Measurements from ENCODE around the gene NIP7.
"Not testable (repeated sequence)": the region's sequence is repeated elsewhere in the genome, so short reads cannot be mapped to it uniquely, and the experiment has no call there.

NIP7 gene

GRCh38 chr16:69344171-69344570 lies 4.6 kb downstream of the NIP7 start:
- TF ChIP-seq POLR2A (IDR thresholded peaks at IDR 0.05; ENCODE audit: low read depth, low read length) = no peak
- DNase-seq (ENCODE audit: insufficient read length, low spot score) (no peak), FAIRE-seq (no peak)

DNA sequence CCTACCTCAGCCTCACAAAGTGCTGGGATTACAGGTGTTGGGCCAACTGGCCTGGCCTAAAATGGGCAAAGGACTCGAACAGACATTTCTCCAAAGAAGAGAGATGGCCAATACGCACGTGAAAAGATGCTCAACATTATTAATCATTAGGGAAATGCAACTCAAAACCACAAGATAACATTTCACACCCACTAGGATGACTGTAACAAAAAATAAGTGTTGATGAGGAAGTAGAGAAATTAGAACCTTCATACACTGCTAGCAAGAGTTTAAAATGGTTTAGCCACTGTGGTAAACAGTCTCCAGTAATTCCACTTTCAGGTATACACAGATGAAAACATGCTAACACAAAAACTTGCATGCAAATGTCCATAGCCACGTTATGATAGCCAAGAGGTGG lies 6.4 kb downstream of the NIP7 start:
- no peak for FAIRE-seq
- no peak for DNase-seq (ENCODE audit: insufficient read length, low spot score)
- no peak for TF ChIP-seq POLR2A (IDR thresholded peaks at IDR 0.05; ENCODE audit: low read depth, low read length)

GRCh38 chr16:69346683-69347082 lies 7.1 kb downstream of the NIP7 start:
- no peak for TF ChIP-seq POLR2A (IDR thresholded peaks at IDR 0.05; ENCODE audit: low read depth, low read length)
- no peak for FAIRE-seq

DNA sequence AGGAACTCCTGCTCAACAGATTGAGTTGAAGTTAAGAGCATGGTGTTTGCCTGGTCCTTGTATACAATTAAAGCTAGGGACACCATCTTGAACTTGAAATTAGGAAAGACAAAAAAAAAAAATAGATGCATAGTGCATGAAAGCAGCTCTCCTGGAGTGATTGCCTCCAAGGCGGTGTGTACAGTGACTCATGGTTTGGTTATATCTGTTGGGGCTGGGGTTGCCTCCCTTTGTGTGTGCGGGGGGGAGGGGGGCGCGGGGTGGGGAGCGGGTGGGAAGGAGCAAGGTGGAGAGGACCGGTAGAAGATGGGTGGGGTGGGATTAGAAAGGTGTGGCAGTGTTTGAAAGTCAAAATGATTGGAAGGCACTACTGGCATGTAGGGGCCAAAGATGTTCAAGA lies 8.7 kb downstream of the NIP7 start:
- TF ChIP-seq POLR2A (IDR thresholded peaks at IDR 0.05; ENCODE audit: low read depth, low read length) = no peak
- FAIRE-seq (no peak), DNase-seq (ENCODE audit: insufficient read length, low spot score) (no peak)

More at GRCh38 chr16:69346683-69347082, 7.1 kb downstream of the NIP7 start:
- DNase-seq (ENCODE audit: insufficient read length, low spot score) = no peak

GRCh38 chr16:69349536-69349935 lies 10.0 kb downstream of the NIP7 start:
- no peak for TF ChIP-seq POLR2A (IDR thresholded peaks at IDR 0.05; ENCODE audit: low read depth, low read length)
- FAIRE-seq (no peak), DNase-seq (ENCODE audit: insufficient read length, low spot score) (no peak)

DNA sequence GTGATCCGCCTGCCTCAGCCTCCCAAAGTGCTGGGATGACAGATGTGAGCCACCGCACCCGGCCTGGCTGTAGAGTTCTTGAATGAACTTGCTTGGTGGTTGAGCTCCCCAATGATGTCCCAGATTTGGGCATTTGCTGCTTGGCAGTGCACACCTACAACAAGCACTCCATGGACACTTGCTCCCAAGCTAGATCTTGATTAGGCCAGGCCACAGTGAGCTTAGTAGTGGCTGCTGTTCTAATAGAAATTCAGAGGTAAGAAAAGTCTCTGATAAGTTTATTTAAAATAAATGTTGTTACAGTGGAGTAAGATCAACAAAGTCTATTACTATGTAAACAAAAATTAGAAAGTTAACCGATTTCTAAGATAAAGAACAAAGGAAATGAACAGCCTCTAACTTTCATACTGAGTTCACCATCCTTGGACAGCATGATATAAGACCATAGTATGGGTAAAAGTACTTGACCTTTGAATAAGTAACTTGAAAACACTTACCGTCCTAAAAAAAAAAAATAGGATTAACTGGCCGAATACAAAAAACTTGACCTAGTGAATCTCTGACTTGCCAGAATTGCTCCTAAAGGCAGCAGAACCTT lies 11.1 kb downstream of the NIP7 start:
- FAIRE-seq = no peak
- no peak for TF ChIP-seq POLR2A (IDR thresholded peaks at IDR 0.05; ENCODE audit: low read depth, low read length)

DNA sequence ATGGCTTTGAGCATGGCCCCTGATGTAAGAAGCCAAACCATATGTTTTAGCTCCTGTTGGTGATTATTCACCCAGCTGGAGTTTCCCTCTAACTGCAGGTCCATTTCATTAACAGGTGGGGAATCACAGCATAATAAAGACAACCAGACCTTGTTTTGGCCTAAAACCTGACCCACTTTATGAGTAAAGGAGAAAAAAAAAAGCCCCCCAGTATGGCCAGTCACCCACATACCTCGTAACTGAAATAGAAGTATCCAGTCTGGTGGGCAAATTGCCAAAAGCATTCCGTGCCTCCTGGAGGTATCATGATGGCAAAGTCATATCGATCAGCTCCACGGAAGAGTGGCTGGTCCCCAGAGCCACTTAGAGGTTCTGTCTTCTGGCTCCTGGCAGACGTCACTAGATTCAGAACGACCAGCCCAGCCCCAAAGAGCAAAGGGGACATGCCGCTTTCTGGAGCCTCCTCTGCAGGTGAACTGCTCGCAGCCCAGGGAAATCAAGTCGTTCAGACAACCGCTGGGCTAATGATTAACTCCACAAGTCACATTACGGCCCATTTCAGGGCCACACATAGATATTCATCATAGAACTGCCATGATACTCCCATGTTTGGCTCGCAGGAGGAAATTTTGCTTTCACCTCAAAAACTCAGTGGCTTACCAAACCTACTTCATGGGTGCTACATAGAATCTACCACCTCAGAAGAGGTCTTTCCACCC lies 11.9 kb downstream of the NIP7 start, which contains the start of gene TMED6:
TSS of gene TMED6 (minus strand) at position 478 of the 719 bp plus-strand sequence. CDS start at position 445, 33 bp downstream.
- FAIRE-seq = no peak

More for the DNA sequence above, 11.1 kb downstream of the NIP7 start:
- no peak for DNase-seq (ENCODE audit: insufficient read length, low spot score)

DNA sequence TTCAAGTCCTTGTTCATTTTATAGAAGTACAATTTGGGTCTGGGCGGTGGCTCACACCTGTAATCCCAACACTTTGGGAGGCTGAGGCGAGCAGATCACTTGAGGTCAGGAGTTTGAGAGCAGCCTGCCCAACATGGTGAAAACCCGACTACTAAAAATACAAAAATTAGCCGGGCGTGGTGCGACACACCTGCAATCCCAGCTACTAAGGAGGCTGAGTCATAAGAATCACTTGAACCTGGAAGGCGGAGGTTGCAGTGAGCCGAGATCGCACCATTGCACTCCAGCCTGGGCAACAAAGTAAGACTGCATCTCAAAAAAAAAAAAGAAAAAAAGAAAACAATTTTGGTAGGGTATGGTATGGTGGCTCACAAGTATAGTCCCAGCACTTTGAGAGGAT lies 20.5 kb downstream of the NIP7 start:
- not testable (repeated sequence) for DNase-seq (ENCODE audit: insufficient read length, low spot score); FAIRE-seq

More for the DNA sequence above, 11.9 kb downstream of the NIP7 start, which contains the start of gene TMED6:
- no peak for TF ChIP-seq POLR2A (IDR thresholded peaks at IDR 0.05; ENCODE audit: low read depth, low read length)
- DNase-seq (ENCODE audit: insufficient read length, low spot score) = no peak

DNA sequence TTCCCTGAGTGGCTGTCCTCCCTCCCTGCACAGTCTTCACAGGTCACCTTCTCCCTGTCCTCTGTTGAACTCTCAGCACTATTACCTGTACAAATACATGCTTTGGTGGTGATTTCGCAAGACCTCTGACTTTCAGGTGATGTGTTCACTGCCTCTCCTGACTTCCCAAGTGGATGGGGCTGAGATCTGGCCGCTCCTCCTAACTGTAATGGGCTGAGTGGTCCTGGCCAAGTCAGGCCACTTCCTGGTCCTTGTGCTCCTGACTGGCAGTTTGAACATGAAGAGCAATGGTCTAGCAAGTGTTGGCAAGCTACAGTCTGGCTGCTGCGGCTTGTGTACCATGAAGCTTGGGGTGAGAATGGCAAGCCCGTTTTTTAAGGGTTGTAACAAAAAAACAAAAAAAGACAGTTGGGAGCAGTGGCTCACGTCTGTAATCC lies 23.7 kb downstream of the NIP7 start:
- DNase-seq (ENCODE audit: insufficient read length, low spot score) (no peak), FAIRE-seq (no peak)
- no peak for TF ChIP-seq POLR2A (IDR thresholded peaks at IDR 0.05; ENCODE audit: low read depth, low read length)

GRCh38 chr16:69364088-69364487 lies 24.5 kb downstream of the NIP7 start:
- no peak for FAIRE-seq
- DNase-seq (ENCODE audit: insufficient read length, low spot score) = no peak
- no peak for TF ChIP-seq POLR2A (IDR thresholded peaks at IDR 0.05; ENCODE audit: low read depth, low read length)

DNA sequence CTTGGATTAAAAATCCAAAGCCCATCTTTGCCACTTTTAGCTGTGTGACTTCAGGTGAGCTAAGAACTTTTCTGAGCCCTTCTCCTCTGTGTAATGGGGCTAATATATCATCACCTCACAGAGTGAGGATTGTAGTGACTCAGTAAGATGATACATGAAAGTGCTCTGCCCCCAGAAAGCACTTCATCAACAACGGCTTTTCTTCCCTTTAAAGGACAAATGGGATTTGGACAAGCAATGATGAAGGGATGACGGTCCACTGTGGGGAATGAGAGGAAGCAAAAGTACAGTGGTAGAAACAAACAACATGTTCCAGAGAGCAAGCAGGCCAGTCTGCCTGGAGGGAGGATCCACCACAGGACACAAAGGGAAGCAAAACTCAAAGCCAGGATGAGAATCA lies 26.3 kb downstream of the NIP7 start:
- FAIRE-seq = no peak
- TF ChIP-seq POLR2A (IDR thresholded peaks at IDR 0.05; ENCODE audit: low read depth, low read length) = no peak
- DNase-seq (ENCODE audit: insufficient read length, low spot score) = no peak

GRCh38 chr16:69366431-69366830 lies 26.9 kb downstream of the NIP7 start:
- FAIRE-seq (no peak), DNase-seq (ENCODE audit: insufficient read length, low spot score) (no peak)
- no peak for TF ChIP-seq POLR2A (IDR thresholded peaks at IDR 0.05; ENCODE audit: low read depth, low read length)

DNA sequence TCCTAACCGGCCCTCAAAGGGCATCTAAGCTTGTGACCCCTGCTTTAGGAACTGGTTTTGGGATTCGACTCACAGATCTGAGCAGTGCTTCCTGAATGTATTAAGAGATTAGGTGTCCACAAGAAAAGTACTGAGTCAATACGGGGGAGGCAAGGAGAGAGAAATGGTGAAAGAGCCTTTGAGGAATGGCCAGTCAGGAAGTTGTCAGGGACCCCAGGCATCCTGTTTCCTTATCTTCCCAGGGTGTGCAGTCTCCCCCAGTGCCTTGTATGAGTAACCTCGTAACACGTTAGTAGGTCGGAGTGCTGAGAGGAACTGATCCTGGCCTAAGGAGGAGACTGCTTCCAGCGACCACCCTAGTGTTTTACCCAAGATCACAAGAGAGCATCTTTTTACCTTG lies 28.4 kb downstream of the NIP7 start:
- FAIRE-seq (no peak), DNase-seq (ENCODE audit: insufficient read length, low spot score) (no peak)
- TF ChIP-seq POLR2A (IDR thresholded peaks at IDR 0.05; ENCODE audit: low read depth, low read length) = no peak

DNA sequence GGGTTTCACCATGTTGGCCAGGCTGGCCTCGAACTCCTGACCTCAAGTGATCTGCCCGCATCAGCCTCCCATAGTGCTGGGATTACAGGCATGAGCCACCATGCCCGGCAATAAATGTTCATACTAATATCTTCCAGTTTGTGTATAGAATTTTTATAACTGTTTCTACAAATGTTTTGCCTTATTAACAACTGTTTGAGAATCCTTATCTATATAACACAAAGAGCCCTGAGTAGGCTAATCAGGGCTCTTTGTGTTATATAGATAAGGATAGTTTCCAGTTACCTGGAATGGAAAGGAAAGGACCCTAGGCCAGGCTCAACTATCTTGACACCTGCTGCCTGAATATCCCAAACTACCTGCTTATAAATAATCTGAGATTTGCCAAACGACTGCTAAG lies 29.3 kb downstream of the NIP7 start:
- TF ChIP-seq POLR2A (IDR thresholded peaks at IDR 0.05; ENCODE audit: low read depth, low read length) = no peak
- FAIRE-seq (no peak), DNase-seq (ENCODE audit: insufficient read length, low spot score) (no peak)

DNA sequence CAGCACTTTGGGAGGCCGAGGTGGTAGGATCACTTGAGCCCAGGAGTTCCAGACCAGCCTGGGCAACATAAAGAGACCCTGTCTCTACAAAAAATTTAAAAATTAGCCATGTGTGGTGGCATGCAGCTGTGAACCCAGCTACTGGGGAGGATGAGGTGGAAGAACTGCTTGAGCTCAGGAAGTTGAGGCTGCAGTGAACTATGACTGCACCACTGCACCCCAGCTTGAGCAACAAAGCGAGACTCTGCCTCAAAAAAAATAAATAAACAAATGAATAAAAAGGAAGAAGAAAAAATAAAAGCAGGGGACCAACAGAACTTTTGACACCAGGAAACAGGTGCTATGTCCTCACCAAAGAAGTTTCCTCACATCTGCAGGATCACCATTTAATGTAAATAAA lies 32.0 kb downstream of the NIP7 start:
- TF ChIP-seq POLR2A (IDR thresholded peaks at IDR 0.05; ENCODE audit: low read depth, low read length) = no peak

More for the DNA sequence above, 32.0 kb downstream of the NIP7 start:
- no peak for DNase-seq (ENCODE audit: insufficient read length, low spot score)
- no peak for FAIRE-seq
